Measurements from ENCODE around the gene CDH13.

CDH13 gene

DNA sequence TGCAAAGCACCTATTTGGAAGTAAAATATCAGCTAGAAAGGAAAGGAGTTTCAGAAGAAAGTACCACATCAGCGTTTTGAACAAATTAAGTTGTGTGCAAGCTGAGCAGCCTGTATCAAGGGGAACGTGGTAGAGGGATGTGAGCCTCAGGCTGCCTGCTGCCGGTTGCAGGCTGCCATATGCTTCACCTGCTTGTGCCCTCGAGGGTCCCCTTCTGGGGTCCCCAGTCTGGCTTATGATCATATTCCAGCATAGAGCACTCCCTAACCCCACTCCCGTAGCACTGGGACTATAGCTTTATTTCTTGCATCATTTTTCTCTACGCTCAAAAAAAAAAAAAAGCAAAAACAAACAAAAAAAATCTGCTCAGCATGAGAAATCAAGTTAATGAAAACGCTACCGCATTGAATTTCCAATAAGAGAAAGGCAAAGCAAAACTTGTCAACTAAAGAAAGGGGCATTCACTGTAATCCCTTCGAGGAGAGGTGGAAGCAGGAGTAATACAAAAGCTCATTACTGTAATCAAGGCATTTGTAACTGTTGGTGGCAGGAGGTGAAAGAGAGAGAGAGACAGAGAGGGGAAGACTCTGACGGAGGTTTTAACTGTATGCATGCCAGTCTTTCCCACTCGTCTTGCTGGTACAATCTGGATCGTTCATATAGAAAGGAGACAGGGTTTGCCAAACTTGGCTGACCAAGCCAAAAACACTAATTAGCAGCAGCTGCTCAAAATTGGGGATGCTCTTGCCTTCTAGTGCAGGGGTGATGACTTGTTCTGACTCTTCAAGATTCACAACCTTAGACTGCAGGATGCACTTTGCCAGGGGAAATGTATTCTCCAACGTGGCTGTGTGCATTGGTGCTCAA, 922.8 kb downstream of the CDH13 start:
- DNase-seq, result no peak

DNA sequence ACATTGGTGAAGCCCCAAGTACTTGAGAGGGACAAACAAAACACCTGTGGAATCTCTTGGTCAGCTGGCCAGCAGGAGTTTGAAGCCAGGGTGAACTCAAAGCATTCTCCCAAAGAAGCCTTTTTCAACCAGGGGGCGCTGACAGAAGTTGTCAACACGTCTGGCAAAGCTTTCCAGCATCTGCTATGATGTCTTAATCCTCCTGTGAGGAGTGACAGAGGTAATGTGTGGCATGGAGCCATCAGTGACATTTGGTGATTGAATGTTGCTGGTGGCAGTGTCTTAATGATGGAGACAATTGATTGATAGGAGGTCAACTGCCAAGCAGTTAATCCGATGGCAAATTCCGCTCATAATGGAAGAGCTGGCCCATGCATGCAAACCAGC, 923.4 kb downstream of the CDH13 start:
- DNase-seq, result no peak

DNA sequence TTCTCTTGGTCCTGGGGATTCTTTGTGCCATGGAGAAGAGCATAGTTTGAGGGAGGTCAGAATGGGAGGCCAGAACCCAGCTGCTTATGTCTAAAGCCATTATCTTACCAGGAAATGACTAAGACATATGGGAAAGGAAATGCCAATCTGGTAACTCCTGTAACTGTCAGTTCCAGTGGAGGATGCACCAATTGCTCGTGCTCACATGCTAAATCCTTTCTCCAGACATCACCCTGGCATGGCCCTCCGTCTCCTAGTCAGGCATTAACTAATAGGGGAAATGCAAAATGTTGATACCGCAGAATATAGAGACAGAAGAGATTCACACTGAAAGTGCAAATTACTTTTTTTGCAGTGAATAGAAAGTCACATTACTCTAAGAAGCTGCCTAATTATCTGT, 925.5 kb downstream of the CDH13 start:
- peak; percentile 51 for DNase-seq

DNA sequence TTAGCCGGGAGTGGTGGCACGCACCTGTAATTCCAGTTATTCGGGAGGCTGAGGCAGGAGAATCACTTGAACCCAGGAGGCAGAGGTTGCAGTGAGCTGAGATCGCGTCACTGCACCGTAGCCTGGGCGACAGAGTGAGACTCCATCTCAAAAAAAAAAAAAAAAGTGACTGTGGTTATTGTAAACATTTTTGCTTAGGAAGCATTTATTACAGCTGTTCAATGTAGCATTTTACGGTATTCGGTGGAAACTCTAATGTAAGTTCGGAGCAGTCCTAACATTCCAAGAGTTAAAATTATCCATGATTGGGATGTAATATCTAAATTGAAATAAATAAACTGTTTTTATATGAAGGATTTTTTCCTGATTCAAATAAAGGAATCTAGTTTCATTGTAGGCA, 926.2 kb downstream of the CDH13 start:
- no peak for DNase-seq

DNA sequence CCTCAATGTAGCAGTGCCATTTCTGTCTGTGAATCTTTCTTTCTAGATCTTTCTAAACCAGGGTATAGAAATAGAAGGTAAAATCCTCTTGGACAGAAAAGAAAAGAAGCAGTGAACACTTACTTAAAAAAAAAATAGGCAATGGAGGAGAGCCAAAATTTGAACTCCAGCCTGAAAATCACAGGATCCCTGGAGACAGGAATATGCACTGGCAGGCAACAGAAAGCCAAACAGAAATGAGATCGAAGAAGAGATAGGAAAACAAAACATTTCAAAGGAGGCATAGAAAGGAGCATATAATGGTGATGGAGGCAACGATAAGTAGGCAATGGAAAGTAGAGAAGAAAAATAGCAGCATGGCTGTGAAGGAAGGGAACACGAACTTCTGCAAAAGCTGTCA, 927.3 kb downstream of the CDH13 start:
- DNase-seq, result no peak

DNA sequence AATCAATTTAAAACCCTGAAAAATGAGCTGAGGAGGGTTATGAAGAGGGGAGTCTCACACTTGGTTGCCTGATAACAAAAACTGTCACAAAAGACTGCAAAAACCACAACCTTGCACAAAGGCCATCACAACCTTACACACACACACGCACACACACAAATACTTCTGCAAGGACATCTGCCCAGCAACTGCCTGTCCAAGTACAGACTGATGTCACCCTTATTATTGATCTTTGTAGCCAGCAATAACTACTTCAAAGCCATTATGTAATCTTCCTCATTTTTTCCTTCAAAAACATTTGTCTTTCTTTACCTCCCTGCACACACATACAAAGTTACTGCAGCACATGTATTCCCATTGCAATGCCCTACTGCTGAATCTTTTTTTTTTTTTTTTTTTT, 927.8 kb downstream of the CDH13 start:
- DNase-seq, result no peak

DNA sequence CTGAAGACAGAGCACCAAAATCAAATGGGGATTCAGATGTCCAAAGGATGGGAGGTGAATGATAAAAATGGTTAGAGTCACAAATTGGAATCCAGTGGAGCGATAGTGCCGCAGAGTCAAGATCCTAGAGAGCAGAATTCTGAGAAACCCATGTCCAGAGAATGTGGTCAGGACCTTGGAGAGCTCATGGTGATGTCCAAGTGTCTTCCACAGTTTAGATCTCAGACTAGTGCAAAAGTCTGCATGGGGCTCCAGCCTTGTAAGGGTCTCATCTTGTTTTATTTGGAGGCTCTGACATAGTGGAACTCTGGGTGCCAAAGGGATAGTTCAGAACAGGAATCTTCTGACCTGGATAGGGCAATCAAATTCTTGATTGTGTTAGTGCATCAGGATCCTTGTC, 935.1 kb downstream of the CDH13 start:
- no peak for DNase-seq

DNA sequence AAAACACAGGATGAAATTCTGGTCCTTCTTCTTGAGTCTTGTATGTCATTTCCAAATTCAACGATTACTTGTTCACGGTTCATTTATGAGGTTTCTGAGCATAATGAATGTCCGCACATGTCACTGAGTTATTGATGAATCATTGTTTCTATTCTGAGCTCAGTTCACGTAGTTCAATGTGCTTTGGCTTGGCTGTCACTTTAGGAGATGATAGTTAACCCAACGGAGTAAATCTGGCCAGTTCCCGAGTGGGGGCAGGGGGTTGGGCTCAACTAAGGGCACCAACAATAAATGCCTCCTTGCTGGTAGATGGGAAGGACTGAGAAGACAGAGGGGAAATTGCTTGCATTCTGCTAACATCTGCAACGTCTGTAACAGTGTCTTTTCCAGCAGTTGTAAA, 941.6 kb downstream of the CDH13 start:
- no peak for DNase-seq

DNA sequence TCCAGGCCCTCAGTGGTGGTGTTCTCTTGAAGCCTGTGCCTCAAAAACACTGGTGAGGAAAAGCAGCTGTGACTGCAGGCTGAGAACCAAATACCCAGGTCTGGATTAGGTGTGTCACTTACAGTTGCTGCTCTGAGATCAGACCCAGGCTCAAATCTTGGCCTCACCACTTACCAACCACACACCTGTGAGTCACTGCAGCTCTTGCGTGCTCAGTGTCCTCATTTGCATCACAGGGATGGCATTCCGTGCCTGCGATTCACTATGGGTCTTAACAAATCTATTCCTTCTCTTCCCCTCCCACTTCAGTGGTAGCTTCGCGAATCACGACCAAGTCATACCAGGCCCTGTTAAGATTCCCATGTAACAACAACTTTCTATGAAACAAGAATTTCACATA, 947.6 kb downstream of the CDH13 start:
- DNase-seq, result peak; percentile 82

DNA sequence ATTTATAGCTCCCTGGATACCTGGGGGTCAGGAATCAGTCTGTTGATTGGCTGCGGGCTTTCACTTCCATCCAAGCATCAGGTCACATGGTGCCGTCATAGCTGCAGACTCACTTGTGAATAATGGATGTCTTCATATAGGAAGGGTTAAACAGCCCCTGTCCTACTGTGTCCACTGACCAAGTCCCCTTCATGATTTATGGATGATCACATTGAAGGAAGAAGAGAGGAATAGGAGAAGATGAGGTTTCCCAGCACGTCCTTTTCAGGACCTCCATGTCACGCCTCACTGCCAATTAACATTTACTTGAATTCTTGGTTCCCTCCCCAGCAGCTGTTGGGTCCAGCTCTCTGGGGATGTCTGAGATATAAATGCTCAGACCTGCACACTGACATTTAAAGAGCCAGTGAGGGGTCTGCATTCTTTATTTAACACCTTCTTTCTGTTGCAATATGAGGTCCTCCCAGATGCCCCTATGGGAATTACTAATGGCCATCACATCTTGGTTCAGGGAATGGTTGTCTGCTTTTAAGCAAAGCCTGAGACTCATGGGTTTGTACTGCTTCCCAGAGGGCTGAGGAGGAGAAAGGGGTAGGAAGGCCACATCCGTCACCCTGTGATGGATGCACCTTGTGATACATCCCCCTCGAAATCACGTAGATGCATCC, 950.4 kb downstream of the CDH13 start:
- DNase-seq, result no peak

DNA sequence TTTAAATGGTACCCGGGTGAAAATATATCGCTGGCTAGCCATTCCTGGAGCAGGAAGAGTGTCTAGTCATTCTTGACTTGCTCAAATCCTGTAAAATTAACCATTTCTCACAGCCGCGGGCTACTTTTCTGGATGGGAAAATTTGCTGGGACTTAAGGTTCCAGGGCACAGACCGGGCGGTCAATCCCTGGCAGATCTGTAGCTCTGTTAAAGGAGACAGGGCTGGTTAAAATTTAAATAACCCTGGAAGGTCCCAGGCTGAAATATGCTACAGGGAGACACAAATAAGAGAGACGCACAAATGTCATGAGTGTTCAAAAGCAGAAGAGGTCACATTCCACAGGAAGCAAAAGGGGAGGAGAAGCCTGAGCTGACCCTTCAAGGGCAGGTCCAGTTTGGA, 951.4 kb downstream of the CDH13 start:
- DNase-seq, result no peak

DNA sequence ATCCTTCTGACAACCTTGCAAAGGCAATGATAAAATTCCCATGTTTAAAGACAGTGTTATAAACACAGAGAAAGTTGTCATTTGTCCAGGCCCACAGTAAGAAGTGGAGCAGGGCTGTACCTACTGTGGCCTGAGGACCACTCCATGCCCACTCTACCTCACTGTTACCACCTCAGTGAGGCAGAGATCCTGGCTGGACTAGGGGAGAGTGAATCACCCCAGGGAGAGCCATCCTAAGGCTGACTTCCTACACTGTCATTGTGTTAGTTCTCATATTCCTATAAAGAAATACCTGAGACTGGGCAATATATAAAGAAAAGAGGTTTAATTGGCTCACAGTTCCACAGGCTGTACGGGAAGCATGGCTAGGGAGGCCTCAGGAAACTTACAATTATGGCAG, 952.3 kb downstream of the CDH13 start:
- DNase-seq, result no peak

DNA sequence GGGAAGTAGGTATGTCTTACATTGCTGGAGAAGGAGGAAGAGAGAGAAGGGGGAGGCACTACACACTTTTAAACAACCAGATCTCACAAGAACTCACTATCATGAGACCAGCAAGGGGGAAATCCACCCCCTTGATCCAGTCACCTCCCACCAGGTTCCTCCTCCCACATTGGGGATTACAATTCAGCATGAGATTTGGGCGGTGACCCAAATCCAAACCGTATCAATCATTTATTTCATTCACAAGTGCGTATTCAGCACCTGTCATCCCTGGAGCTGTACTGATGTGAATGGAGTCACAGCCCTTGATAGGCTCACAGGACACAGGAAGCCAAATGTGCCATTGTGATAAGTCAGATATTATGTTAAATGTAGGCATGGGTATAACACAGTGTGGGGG, 952.7 kb downstream of the CDH13 start:
- no peak for DNase-seq

DNA sequence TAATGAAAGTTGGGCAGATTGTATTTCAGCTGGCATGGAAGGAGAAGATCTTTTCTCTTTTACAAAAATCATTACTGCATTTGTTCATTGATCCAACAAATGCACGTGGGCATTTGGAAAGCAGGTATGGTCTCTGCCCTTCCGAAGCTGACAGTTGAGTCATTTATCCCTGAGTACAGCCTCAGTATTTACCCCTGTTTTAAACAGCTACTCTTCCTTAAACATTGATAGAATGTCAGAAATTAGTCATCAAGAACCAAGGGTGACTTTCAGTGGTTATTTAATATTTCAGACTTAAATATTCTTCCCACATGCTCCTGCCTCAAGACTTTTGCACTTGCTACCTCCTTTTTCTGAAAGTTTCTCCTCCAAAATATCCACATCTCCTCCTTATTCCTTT, 954.3 kb downstream of the CDH13 start:
- peak; percentile 3 for DNase-seq

DNA sequence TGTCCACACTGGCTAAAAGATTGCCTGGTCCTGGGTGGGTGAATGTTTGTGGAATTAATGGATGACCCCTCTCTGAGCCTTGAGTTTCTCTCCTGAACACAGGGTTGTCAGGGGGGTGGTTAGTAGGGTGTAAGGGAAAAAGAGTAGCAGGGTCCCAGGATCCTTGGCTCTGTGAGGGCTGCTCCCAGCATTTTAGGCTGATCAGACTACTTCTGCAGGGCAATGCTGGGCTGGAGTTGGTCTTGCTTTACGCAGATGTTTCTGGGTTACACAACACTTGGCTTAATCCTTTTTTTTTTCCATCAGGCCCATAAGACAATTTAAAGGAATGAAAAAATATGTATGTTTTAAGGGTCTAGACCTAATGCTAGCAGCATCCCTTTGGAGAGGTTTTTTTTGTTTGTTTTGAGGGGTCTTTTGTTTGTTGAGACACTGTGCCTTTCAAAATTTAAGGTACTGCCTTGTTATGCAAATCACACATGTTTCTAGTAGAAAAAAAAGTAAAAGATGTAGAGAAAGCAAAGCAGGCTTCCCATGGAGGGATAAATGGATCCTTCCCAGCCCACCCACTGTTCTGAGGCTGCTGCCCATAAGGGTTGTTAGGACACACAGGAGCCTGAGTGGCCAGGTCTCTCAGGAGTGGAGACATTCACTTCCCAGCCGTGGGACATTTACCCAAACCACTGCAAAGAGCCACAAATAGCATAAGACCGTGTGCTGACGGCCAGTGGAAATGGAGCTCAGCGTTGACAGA, 955.4 kb downstream of the CDH13 start:
- no peak for DNase-seq

DNA sequence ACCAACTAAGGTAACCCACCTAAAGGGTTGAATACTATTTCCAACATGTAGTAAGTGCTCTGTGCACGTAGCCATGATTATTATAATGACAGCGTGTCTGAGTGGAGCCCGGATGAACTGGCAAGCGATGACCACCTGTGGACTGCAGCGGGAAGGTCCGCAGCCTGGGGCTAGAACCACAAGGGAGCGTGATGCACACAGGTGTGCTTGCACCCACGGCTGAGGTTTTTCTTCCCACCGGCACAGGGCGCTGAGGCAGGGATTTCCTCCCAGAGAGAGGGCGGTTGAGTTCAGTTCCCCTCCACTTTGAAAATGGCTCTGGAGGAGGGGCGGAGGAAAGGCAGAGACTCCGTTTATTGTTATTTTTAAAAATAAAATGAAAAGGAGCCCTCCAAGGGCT, 959.3 kb downstream of the CDH13 start:
- DNase-seq, result no peak

DNA sequence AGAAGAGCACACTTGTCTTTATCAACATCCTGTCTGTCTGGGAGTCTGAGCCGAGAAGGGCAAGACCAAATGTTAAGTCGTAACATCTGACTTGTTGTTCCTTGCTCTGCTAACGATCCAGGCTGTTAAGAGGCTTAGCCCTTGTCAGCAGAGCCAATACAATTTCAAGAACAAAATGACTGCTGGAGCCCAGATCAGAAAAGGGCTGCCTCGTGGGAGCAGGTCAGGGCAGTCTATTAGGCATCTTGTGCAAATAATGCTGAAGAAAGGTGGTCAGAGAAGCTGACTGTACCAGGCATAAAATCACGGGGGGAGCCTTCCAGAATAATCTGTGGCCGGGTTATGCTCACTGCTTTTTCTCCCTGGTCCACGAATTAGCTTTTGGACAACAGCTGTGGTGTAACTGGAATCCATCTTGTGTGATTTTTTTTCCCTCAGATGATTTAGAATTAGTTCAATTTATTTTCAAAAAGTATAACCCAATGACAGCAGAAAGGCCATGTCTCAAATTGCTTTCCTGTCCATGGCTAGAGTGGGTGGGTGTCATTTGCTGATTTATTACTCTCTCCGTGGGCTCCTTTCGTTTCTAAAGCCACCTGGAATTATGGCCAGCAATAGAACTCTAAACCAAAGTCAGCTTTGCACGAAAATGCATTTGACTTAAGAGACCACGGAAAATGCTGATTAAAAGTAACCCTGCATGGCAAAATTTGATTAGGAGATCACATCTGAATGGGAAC, 959.9 kb downstream of the CDH13 start:
- no peak for DNase-seq

DNA sequence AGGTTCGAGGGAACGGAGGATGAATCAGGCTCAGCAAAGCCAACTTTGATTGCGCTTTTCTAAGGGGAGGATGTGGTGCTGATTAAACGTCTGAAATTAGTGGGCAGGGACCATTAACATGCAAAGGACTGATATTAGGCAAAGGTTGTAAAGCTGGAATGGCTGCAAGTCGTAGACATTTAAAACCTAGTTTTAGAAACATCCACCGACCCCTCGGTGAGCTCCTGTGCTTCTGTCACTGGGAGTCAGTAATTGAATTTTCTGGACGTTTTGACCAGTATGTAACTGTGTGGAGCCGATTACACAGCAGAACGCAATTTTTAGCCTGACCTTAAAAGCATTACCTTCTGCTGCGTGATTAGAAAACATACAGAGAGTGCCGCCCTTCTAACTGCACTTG, 960.4 kb downstream of the CDH13 start:
- DNase-seq, result no peak

DNA sequence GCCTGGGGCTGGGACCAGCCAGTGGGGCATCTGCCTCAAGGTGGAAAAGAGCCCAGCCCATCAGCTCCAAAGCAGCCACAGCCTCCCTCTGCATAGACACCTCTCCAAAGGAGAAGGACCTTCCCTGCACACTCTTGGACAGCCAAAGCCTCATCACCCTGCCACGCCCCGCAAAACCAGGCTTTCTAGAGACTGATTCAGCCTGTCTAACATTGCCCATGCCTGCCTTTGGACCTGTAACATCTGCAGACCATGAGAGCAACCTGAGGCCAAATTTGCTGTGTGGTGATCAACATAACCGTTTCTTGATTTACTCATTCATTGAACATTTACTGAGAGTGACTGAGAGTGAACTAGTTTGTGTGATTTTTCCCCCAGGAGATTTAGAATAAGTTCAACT, 961.3 kb downstream of the CDH13 start:
- DNase-seq, result no peak

DNA sequence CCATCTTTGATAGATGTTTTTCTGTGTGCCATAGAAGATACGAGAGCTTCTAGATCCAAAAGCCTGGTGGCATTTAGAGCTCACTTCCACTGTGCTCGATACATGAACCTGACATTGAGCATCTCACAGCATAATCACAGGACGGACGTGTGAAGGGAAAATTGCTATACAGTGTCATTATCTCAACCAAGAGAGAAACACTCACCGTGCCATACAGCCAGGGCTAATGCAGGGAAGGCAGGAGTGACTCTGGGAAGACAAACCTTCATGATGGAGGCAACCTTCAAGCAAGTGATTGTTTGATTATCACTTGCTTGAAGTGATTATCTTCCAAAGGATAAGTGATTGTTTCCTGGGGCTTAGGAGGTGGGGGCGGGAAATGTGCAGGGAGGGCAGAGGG, 962.8 kb downstream of the CDH13 start:
- DNase-seq, result no peak

DNA sequence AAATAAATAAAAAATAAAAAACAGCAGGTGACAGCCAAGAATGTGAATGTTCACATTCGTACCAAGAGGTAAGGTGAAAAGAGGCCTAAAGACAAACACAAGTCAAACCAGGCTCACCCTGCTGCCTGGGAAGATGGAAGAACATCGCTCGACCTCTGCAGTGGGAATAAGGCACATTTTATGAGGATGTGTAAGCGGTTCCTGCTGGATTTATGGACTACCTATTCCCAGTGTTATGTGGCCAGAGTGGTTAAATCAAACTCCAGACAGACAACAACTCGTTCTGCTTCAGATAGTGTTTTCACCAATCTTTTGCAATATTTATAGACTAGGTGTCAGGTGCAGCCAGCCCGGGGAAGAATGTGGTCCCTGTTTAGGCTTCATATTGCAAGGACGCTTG, 966.0 kb downstream of the CDH13 start:
- DNase-seq, result no peak

DNA sequence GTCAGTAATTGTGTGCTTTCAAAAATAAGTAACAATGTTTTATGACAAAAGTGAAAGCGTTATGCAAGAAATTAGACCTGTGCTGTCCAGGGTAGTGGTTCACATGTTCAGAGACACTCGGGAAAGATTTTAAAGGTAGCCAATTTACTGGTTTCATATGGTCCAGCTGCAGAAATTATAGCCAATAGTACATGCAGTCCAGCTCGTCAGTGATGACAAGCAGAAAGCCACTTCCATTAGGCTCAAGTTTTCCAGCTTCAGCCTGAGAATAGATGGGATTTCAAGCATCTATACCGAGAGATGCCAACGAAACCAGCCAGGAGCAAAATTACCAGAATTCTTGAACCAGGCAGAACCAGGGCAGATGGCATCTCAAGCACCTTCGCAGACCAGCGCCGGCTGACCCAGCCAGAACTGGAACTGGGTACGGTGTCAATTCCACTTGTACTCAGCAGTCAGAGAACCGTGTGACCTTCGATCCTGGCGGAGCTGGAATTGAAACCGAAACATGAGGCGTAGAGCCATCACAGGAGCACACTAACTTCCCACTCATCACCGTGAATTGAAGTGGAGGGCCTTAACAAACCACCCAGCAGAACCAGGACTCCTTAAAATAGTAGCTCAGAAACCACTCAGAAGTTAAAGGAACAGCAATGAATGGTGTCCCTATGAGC, 973.2 kb downstream of the CDH13 start:
- no peak for DNase-seq

All from kidney glomerular epithelial cell (primary cell).